HEK293T (cell line): ENCODE data around the gene ACHE.

Source experiments
- CTCF ChIA-PET: fragments of 350-600 bp; formaldehyde crosslinking; extraction: SDS; loops from one replicate; lab custom pipeline; 2021; ENCODE audit warnings: antibody characterized with exemption, inconsistent platforms; lab: Yijun Ruan, JAX
- POLR2A ChIA-PET: fragments of 350-600 bp; formaldehyde crosslinking; extraction: SDS; loops from one replicate; lab custom pipeline; 2020; ENCODE audit warnings: antibody characterized with exemption, inconsistent platforms; lab: Yijun Ruan, JAX
- DNase-seq: peaks from one replicate; pipeline ENCODE4 v3.0.0; 2012; ENCODE audit warnings: mixed read lengths; ENCODE audit errors: extremely low spot score
- ARNT ChIP-seq: fragments of 450-650 bp; IDR thresholded peaks from 2 replicates; pipeline ENCODE4 v1.6.1; 2017; ENCODE audit warnings: mild to moderate bottlenecking
- BHLHE40 ChIP-seq: fragments of 450-650 bp; IDR thresholded peaks from 2 replicates; pipeline ENCODE4 v1.6.1; 2016; ENCODE audit warnings: mild to moderate bottlenecking, moderate library complexity, borderline replicate concordance
- CTBP1 ChIP-seq: fragments of 450-650 bp; IDR thresholded peaks from 2 replicates; pipeline ENCODE4 v1.6.1; 2016; ENCODE audit warnings: borderline replicate concordance
- ELF4 ChIP-seq: fragments of 450-650 bp; IDR thresholded peaks from 2 replicates; pipeline ENCODE4 v1.6.1; 2017; ENCODE audit warnings: antibody characterized with exemption
- FOXA1 ChIP-seq: fragments of 450-650 bp; IDR thresholded peaks from 2 replicates; pipeline ENCODE4 v1.6.1; 2016; ENCODE audit warnings: mild to moderate bottlenecking
- FOXK2 ChIP-seq: fragments of 450-650 bp; IDR thresholded peaks from 2 replicates; pipeline ENCODE4 v1.6.1; 2016; ENCODE audit warnings: mild to moderate bottlenecking
- FOXM1 ChIP-seq: fragments of 450-650 bp; IDR thresholded peaks from 2 replicates; pipeline ENCODE4 v1.6.1; 2017; ENCODE audit warnings: mild to moderate bottlenecking, borderline replicate concordance
- HDGF ChIP-seq: fragments of 450-650 bp; IDR thresholded peaks from 2 replicates; pipeline ENCODE4 v1.6.1; 2017; ENCODE audit warnings: antibody characterized with exemption, borderline replicate concordance
- L3MBTL2 ChIP-seq: fragments of 450-650 bp; conservative IDR thresholded peaks from 2 replicates; pipeline ENCODE4 v1.6.1; 2016; ENCODE audit warnings: mild to moderate bottlenecking
- LEF1 ChIP-seq: fragments of 450-650 bp; IDR thresholded peaks from 2 replicates; pipeline ENCODE4 v1.6.1; 2017; ENCODE audit warnings: mild to moderate bottlenecking, borderline replicate concordance
- NFRKB ChIP-seq: fragments of 450-650 bp; IDR thresholded peaks from 2 replicates; pipeline ENCODE4 v1.6.1; 2016; ENCODE audit warnings: mild to moderate bottlenecking, moderate library complexity
- SP1 ChIP-seq: fragments of 450-650 bp; IDR thresholded peaks from 2 replicates; pipeline ENCODE4 v1.6.1; 2017
- SUZ12 ChIP-seq: fragments of 450-650 bp; IDR thresholded peaks from 2 replicates; pipeline ENCODE4 v1.6.1; 2016; ENCODE audit warnings: mild to moderate bottlenecking
- TARDBP ChIP-seq: fragments of 450-650 bp; IDR thresholded peaks from 2 replicates; pipeline ENCODE4 v1.6.1; 2016
- ZNF384 ChIP-seq: fragments of 450-650 bp; IDR thresholded peaks from 2 replicates; pipeline ENCODE4 v1.6.1; 2016
- TF ChIP-seq, protein P1 (sequence below): fragments of 450-650 bp; IDR thresholded peaks from 2 replicates; pipeline ENCODE4 v1.6.1; 2016

Gene ACHE

DNA sequence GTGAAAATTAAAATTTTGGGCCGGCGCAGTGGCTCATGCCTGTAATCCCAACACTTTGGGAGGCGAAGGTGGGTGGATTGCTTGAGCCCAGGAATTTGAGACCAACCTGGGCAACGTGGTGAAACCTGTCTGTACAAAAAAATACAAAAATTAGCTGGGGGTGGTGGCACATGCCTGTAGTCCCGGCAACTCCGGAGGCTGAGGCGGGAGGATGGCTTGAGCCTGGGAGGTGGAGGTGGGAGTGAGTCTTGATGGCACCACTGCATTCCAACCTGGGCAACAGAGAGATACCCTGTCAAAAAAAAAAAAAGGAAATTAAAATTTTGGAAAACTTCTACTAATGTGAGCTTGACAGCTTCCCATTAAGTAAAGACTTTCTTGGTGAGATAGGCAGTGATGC, 17.7 kb downstream of the ACHE start:
- no peak for DNase-seq
- TF ChIP-seq TARDBP (no peak), FOXM1 (no peak), FOXA1 (no peak), ZNF384 (no peak), L3MBTL2 (no peak), FOXK2 (no peak), ARNT (no peak), ELF4 (no peak), LEF1 (no peak), BHLHE40 (no peak)
- TF ChIP-seq, protein P1, sequence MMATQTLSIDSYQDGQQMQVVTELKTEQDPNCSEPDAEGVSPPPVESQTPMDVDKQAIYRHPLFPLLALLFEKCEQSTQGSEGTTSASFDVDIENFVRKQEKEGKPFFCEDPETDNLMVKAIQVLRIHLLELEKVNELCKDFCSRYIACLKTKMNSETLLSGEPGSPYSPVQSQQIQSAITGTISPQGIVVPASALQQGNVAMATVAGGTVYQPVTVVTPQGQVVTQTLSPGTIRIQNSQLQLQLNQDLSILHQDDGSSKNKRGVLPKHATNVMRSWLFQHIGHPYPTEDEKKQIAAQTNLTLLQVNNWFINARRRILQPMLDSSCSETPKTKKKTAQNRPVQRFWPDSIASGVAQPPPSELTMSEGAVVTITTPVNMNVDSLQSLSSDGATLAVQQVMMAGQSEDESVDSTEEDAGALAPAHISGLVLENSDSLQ, result no peak
- CTCF ChIA-PET, result no interaction called here
- POLR2A ChIA-PET, result interaction anchor here (6.2 kb wide), 1 partner anchor 9 kb away, joined by 158 read pairs; the partner anchor contains the start of gene UFSP1

DNA sequence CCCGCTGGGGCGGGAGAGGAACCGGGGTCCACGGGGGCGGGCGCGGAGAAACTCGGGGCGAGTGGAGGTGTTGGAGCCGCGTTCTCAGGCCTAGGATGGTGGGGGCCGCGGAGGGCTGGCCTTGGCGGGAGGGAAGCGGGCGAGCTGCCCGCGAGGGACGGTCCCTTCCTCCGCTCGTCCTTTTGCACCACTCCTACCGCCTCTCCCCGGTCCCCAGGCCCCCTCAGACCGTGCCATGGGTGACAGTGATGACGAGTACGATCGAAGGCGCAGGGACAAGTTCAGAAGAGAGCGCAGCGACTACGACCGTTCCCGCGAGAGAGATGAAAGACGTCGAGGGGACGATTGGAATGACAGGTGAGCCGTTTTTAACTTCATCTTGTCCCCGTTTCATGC, 20.3 kb downstream of the ACHE start:
- CTCF ChIA-PET, result interaction anchor here (0.7 to 1.1 kb wide), 2 partner anchors 171 to 185 kb away, joined by 3 read pairs; no protein-coding TSS in a partner anchor
- POLR2A ChIA-PET, result interaction anchor here (0.6 to 6.2 kb wide), 24 partner anchors 8 to 1459 kb away, joined by 3 to 158 read pairs (median 4); partner anchors contain the start of genes ACHE, EPHB4, MOSPD3 and POP7
- DNase-seq, result no peak
- no peak for TF ChIP-seq BHLHE40
- TF ChIP-seq, protein P1, result peak; percentile 4; the same call in 1 of the 2 replicates
- no peak for TF ChIP-seq CTBP1
- no peak for TF ChIP-seq FOXK2
- TF ChIP-seq L3MBTL2, result no peak
- TF ChIP-seq FOXM1, result no peak

DNA sequence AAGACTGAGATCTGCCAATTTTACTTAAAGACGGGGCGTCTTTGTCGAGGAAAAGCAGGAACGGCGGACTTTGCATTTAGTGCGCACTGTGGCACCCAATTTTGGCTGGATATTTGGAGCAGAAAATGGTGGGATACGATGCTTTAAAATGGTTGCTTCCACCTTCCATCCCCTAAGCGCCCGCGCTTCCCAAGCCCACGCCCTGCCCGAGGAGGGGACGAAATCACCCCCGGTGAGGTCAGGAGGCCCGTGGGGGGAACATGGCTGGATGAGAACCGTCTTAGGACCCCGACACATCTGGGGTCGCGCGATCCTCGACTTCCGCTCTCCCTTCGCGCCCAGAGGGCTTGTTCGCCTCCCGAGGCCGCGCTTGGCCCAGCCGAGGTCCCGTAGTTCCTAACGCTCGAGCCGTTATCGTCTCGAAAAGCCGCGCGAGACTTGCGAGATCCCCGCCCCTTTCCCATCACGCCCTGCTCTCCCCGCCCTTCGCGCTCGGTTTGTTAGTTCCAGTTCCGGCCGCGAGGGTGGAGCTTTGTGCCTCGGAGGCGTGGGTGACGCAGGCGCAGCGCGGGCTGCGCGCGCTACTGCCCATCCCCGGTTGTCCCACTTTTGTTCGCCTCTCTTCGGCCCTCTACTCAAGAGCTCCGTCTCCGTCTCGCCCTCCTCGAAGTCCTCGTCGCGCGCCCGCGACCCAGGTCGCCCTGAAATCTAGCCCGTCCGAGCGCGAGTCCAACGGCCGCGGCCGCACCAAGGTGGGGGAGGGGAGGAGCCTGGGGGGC, 20.9 kb downstream of the ACHE start, which contains the start of gene SRRT:
Gene SRRT (plus strand): TSS at position 527 of the 779 bp plus-strand sequence. CDS start 488 bp downstream, outside the sequence.
- POLR2A ChIA-PET, result interaction anchor here (0.5 to 6.2 kb wide), 27 partner anchors 8 to 1460 kb away, joined by 3 to 158 read pairs (median 4); partner anchors contain the start of genes ACHE, EPHB4, MOSPD3 and PLOD3
- CTCF ChIA-PET, result interaction anchor here (0.7 to 1.1 kb wide), 2 partner anchors 170 to 185 kb away, joined by 3 read pairs; no protein-coding TSS in a partner anchor
- peak; percentile 84 for TF ChIP-seq L3MBTL2
- TF ChIP-seq ELF4, result peak; percentile 46
- peak; percentile 46; the same call in 1 of the 2 replicates for TF ChIP-seq FOXM1
- TF ChIP-seq NFRKB, result peak; percentile 63
- no peak for TF ChIP-seq SP1
- DNase-seq, result peak; percentile 97

DNA sequence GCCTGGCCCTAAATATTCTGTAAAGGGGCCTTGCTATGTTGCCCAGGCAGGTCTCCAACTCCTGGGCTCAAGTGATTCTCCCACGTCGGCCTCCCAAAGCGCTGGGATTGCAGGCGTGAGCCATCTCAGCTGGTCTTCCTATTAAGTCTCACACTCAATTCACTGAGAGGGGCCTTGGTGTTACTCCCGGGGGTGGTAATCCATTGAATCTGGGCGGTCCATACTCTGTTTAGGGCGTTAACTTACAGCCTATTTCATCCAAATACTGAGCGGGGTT, 21.4 kb downstream of the ACHE start:
- TF ChIP-seq SUZ12 (no peak), NFRKB (no peak)
- ChIA-PET CTCF (no interaction called here), POLR2A (interaction anchor here (1.2 to 6.2 kb wide), 6 partner anchors 13 to 343 kb away, joined by 4 to 158 read pairs (median 9); partner anchors contain the start of genes EPHB4, PLOD3, POP7 and UFSP1)
- DNase-seq, result no peak

DNA sequence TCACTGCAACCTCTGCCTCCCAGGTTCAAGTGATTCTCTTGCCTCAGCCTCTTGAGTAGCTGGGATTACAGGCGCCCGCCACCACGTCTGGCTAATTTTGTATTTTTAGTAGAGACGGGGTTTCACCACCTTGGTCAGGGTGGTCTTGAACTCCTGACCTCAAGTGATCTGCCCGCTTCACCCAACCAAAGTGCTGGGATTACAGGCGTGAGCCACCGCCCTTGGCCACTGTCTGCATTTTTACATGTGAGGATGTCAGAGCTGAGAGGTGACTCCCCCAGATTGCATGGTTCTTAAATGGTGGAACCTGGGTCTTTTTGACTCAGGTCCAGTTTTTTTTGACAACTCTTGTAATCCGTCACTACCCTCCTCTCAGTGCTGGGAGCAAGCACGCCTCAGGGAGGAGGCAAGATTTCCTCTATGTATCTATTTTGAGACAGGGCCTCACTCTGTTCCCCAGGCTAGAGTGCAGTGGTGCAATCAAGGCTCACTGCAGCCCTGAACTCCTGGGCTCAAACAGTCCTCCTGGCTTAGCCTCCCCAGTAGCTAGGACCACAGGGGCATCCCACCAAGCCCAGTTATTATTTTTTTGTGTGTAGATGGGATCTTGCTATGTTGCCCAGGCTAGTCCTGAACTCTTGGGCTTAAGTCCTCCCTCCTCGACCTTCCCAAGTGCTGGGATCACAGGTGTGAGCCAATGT, 21.9 kb downstream of the ACHE start:
- CTCF ChIA-PET, result no interaction called here
- no peak for DNase-seq
- TF ChIP-seq ZNF384 (no peak), ELF4 (no peak), LEF1 (no peak), FOXM1 (no peak), SP1 (no peak), ARNT (no peak), FOXA1 (no peak), SUZ12 (no peak), FOXK2 (no peak), TARDBP (no peak), L3MBTL2 (no peak), BHLHE40 (no peak), NFRKB (no peak)
- TF ChIP-seq, protein P1, result no peak
- POLR2A ChIA-PET, result interaction anchor here (1.2 to 6.2 kb wide), 6 partner anchors 13 to 344 kb away, joined by 4 to 158 read pairs (median 9); partner anchors contain the start of genes EPHB4, PLOD3, POP7 and UFSP1

DNA sequence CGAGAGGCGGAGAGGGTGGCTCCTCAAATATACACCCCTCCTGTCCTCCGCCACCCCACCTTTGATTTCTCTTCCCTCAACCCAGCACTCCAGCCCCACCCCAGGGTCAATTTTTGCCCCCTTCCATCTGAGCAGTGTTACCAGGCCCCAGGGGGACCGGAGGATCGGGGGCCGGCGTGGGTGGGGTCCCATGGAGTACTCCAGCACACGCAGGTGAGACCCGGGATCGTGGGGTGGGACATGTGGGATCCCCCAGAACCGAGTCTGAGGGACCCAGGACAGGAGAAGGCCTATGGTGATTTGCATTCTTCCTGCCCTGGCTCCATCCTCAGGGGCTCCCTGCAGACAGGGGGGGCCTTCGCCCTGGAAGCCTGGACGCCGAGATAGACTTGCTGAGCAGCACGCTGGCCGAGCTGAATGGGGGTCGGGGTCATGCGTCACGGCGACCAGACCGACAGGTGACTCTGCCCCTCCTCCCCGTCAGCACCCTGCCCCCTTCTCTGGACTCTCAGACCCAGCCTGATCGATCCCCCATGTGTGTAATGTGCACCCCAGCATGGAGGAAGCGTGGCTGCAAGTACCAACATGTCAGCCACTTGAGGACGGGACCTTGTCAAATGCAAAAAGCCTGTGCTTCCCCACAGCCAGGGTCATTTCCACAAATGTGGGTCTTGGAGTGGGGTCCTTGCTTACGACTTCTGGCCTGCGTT, 27.8 kb downstream of the ACHE start:
- ChIA-PET POLR2A (interaction anchor here (1.6 kb wide), 1 partner anchor 22 kb away, joined by 8 read pairs; the partner anchor contains the start of gene UFSP1), CTCF (no interaction called here)
- no peak for TF ChIP-seq FOXA1
- TF ChIP-seq ARNT, result no peak
- TF ChIP-seq ELF4, result no peak
- no peak for TF ChIP-seq SP1
- no peak for TF ChIP-seq ZNF384
- no peak for TF ChIP-seq NFRKB
- TF ChIP-seq LEF1, result no peak
- TF ChIP-seq BHLHE40, result no peak
- no peak for TF ChIP-seq FOXM1
- no peak for TF ChIP-seq HDGF
- no peak for TF ChIP-seq CTBP1
- TF ChIP-seq, protein P1, result no peak
- TF ChIP-seq FOXK2, result no peak
- no peak for TF ChIP-seq SUZ12
- no peak for TF ChIP-seq L3MBTL2
- no peak for TF ChIP-seq TARDBP
- DNase-seq, result no peak
